ENCODE data around the gene FLYWCH1. TPM values are rescaled to one million over a fixed set of nuclear protein-coding genes. Genes with fewer than 3 reads are reported as not detected.
"Not testable (repeated sequence)": the region's sequence is repeated elsewhere in the genome, so short reads cannot be mapped to it uniquely, and the experiment has no call there.

The FLYWCH1 gene
- total and polyA plus RNA-seq, 4 donors, result 17.5 to 55.9 (median 37.1) TPM

DNA sequence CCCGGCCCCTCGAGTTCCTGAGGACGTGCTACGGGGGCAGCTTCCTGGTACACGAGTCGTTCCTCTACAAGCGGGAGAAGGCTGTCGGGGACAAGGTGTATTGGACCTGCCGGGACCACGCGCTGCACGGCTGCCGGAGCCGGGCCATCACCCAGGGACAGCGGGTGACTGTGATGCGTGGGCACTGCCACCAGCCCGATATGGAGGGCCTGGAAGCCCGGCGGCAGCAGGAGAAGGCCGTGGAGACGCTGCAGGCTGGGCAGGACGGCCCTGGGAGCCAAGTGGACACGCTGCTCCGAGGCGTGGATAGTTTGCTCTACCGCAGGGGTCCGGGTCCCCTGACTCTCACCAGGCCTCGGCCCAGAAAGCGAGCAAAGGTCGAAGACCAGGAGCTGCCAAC, 21.4 kb downstream of the FLYWCH1 start:
- 96% methylated on average over 30 of the region's 30 CpGs for WGBS (ENCODE audit: insufficient coverage)
- Histone ChIP-seq H3K4me3 (ENCODE audit: low read depth, low read length) (no peak overlapping the region), H3K36me3 (ENCODE audit: control insufficient read depth, insufficient read depth, low read length) (peaks cover 94% of the 10 kb centered on the region)

DNA sequence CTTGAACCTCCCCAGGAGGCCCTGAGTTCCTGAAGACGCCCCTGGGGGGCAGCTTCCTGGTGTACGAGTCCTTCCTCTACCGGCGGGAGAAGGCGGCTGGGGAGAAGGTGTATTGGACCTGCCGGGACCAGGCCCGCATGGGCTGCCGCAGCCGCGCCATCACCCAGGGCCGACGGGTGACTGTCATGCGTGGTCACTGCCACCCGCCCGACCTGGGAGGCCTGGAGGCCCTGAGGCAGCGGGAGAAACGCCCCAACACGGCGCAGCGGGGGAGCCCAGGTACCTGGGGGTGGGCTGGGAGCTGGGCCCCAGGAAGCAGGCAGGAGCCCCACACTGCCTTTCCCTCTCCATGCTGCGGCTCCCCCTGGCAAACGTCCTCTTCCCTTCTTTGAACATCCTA, 22.0 kb downstream of the FLYWCH1 start:
- 92% methylated on average over 17 of the region's 22 CpGs for WGBS (ENCODE audit: insufficient coverage)
- H3K36me3 ChIP-seq (ENCODE audit: control insufficient read depth, insufficient read depth, low read length), result peaks cover 96% of the 10 kb centered on the region
- no peak overlapping the region for H3K27ac ChIP-seq (ENCODE audit: low read depth, low read length)
- H3K4me3 ChIP-seq (ENCODE audit: low read depth, low read length), result no peak overlapping the region
- H3K27me3 ChIP-seq (ENCODE audit: control insufficient read depth, insufficient read depth, low read length), result no peaks in the 10 kb centered on the region
- DNase-seq (ENCODE audit: low read depth in 4 of 6, low spot score in 6 of 6), result no peak
- no peaks in the 10 kb centered on the region for H3K9me3 ChIP-seq (ENCODE audit: control insufficient read depth, insufficient read depth, low read length)
- H3K4me1 ChIP-seq (ENCODE audit: control insufficient read depth, insufficient read depth, low read length), result no peaks in the 10 kb centered on the region

More for the DNA sequence above, 21.4 kb downstream of the FLYWCH1 start:
- no peaks in the 10 kb centered on the region for H3K27me3 ChIP-seq (ENCODE audit: control insufficient read depth, insufficient read depth, low read length)
- DNase-seq (ENCODE audit: low read depth in 4 of 6, low spot score in 6 of 6), result no peak
- H3K9me3 ChIP-seq (ENCODE audit: control insufficient read depth, insufficient read depth, low read length), result no peaks in the 10 kb centered on the region
- H3K4me1 ChIP-seq (ENCODE audit: control insufficient read depth, insufficient read depth, low read length), result no peaks in the 10 kb centered on the region
- no peak overlapping the region for H3K27ac ChIP-seq (ENCODE audit: low read depth, low read length)

DNA sequence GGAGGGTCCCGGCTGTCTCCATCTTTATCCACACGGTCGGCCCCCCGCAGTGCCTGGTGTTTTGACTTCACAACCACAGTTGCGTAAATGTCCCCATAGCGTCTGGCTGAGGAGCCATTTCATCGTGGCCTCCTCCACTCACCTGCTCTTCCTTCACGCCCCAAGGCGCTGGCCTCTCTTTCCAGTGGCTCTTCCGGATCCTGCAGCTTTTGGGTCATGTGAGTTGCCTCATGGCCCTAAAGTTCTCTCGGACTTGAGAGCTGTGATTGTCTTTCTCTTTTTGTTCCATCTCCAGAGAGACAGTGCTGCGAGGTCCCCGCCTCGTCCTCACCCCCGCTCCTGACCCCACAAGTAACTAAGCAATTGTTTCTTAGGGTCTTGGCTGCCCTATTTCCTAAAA, 22.7 kb downstream of the FLYWCH1 start:
- 83% methylated on average over 12 of the region's 15 CpGs for WGBS (ENCODE audit: insufficient coverage)
- DNase-seq (ENCODE audit: low read depth in 4 of 6, low spot score in 6 of 6), result no peak
- H3K27ac ChIP-seq (ENCODE audit: low read depth, low read length), result no peak overlapping the region
- H3K9me3 ChIP-seq (ENCODE audit: control insufficient read depth, insufficient read depth, low read length), result no peaks in the 10 kb centered on the region
- H3K4me1 ChIP-seq (ENCODE audit: control insufficient read depth, insufficient read depth, low read length), result no peaks in the 10 kb centered on the region
- no peak overlapping the region for H3K4me3 ChIP-seq (ENCODE audit: low read depth, low read length)
- peaks cover 96% of the 10 kb centered on the region for H3K36me3 ChIP-seq (ENCODE audit: control insufficient read depth, insufficient read depth, low read length)
- no peaks in the 10 kb centered on the region for H3K27me3 ChIP-seq (ENCODE audit: control insufficient read depth, insufficient read depth, low read length)

DNA sequence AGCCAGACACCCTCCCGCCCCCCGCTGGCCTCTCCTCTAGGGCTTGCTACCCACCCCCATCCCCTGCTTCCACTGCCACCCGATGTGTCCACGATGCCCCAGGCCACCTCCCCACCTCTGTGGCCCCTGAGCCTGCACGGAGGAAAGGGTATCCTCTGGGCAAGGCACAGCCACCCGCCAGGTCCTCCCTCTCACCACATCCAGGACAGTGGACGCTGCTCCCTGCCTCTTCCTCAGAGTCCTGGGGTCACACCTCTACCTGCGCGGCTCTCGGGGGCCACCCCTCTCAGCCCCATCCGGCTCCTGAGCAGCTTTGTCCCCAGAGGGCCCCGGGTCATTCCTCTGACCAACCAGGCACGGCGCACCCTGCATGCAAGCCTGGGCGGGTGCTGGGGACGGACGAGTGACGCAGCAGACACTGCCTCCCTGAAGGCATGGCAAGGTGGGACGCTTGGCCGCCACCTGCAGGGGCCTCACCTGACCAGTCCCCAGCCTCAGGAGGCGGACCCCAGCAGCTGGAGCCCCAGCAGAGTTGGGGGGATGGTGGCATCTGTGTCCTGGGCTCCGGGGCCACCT, 24.8 kb downstream of the FLYWCH1 start:
- no peaks in the 10 kb centered on the region for H3K9me3 ChIP-seq (ENCODE audit: control insufficient read depth, insufficient read depth, low read length)
- no peak overlapping the region for H3K4me3 ChIP-seq (ENCODE audit: low read depth, low read length)
- H3K27me3 ChIP-seq (ENCODE audit: control insufficient read depth, insufficient read depth, low read length), result no peaks in the 10 kb centered on the region
- no peak overlapping the region for H3K27ac ChIP-seq (ENCODE audit: low read depth, low read length)
- WGBS (ENCODE audit: insufficient coverage), result 86% methylated on average over 21 of the region's 22 CpGs
- no peaks in the 10 kb centered on the region for H3K4me1 ChIP-seq (ENCODE audit: control insufficient read depth, insufficient read depth, low read length)
- no peak for DNase-seq (ENCODE audit: low read depth in 4 of 6, low spot score in 6 of 6)
- peaks cover 95% of the 10 kb centered on the region for H3K36me3 ChIP-seq (ENCODE audit: control insufficient read depth, insufficient read depth, low read length)

DNA sequence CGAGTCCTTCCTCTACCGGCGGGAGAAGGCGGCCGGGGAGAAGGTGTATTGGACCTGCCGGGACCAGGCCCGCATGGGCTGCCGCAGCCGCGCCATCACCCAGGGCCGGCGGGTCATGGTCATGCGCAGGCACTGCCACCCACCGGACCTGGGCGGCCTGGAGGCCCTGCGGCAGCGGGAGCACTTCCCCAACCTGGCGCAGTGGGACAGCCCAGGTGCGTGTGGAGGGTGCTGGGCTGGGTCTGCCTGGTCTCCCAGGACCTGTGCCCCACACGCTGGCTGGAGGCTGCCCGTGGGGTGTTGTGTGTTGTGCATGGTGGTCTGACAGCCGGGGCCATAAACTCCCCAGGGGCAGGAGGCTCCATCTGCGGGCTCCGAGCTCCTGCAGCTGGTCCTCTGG, 25.4 kb downstream of the FLYWCH1 start:
- Histone ChIP-seq H3K27ac (ENCODE audit: low read depth, low read length) (no peak overlapping the region), H3K27me3 (ENCODE audit: control insufficient read depth, insufficient read depth, low read length) (no peaks in the 10 kb centered on the region), H3K4me3 (ENCODE audit: low read depth, low read length) (no peak overlapping the region), H3K4me1 (ENCODE audit: control insufficient read depth, insufficient read depth, low read length) (no peaks in the 10 kb centered on the region), H3K9me3 (ENCODE audit: control insufficient read depth, insufficient read depth, low read length) (no peaks in the 10 kb centered on the region), H3K36me3 (ENCODE audit: control insufficient read depth, insufficient read depth, low read length) (peaks cover 92% of the 10 kb centered on the region)
- no peak for DNase-seq (ENCODE audit: low read depth in 4 of 6, low spot score in 6 of 6)
- 89% methylated on average over 24 of the region's 24 CpGs for WGBS (ENCODE audit: insufficient coverage)

DNA sequence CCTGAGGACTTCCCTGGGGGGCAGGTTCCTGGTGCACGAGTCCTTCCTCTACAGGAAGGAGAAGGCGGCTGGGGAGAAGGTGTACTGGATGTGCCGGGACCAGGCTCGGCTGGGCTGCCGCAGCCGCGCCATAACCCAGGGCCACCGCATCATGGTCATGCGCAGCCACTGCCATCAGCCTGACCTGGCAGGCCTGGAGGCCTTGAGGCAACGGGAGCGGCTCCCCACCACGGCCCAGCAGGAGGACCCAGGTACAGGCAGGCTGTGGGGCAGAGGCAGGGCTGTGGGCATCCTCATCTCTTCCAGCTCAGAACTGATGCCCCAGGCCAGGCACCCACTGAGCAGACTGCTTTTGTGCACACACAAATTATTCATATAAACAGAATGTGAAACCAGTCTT, 26.5 kb downstream of the FLYWCH1 start:
- WGBS (ENCODE audit: insufficient coverage), result 95% methylated on average over 9 of the region's 12 CpGs
- no peaks in the 10 kb centered on the region for H3K27me3 ChIP-seq (ENCODE audit: control insufficient read depth, insufficient read depth, low read length)
- H3K4me3 ChIP-seq (ENCODE audit: low read depth, low read length), result no peak overlapping the region
- no peak overlapping the region for H3K27ac ChIP-seq (ENCODE audit: low read depth, low read length)
- DNase-seq (ENCODE audit: low read depth in 4 of 6, low spot score in 6 of 6), result no peak
- no peaks in the 10 kb centered on the region for H3K4me1 ChIP-seq (ENCODE audit: control insufficient read depth, insufficient read depth, low read length)
- H3K36me3 ChIP-seq (ENCODE audit: control insufficient read depth, insufficient read depth, low read length), result peaks cover 89% of the 10 kb centered on the region
- no peaks in the 10 kb centered on the region for H3K9me3 ChIP-seq (ENCODE audit: control insufficient read depth, insufficient read depth, low read length)

DNA sequence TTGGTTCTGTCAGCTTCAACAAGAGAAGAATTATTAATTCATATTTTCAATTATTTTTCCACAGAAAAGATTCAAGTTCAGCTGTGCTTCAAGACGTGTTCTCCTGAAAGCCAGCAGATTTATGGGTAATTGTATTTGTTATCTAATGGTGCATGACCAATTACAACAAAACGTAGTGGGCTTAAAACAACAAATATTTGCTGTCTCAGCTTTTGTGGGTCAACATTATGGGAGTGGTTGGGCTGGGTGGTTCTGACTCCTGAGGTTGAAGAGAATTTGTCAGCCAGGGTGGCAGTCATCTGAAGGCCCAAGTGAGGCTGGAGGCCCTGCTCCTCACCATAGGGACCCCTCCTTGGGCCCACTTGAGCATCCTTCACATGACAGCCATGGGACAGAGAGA, 28.2 kb downstream of the FLYWCH1 start:
- Histone ChIP-seq H3K27me3 (ENCODE audit: control insufficient read depth, insufficient read depth, low read length) (no peaks in the 10 kb centered on the region), H3K9me3 (ENCODE audit: control insufficient read depth, insufficient read depth, low read length) (no peaks in the 10 kb centered on the region), H3K4me1 (ENCODE audit: control insufficient read depth, insufficient read depth, low read length) (no peaks in the 10 kb centered on the region), H3K36me3 (ENCODE audit: control insufficient read depth, insufficient read depth, low read length) (peaks cover 83% of the 10 kb centered on the region), H3K4me3 (ENCODE audit: low read depth, low read length) (no peak overlapping the region), H3K27ac (ENCODE audit: low read depth, low read length) (no peak overlapping the region)
- no CpG with 5 or more reads among the region's 2 CpGs for WGBS (ENCODE audit: insufficient coverage)
- no peak for DNase-seq (ENCODE audit: low read depth in 4 of 6, low spot score in 6 of 6)

DNA sequence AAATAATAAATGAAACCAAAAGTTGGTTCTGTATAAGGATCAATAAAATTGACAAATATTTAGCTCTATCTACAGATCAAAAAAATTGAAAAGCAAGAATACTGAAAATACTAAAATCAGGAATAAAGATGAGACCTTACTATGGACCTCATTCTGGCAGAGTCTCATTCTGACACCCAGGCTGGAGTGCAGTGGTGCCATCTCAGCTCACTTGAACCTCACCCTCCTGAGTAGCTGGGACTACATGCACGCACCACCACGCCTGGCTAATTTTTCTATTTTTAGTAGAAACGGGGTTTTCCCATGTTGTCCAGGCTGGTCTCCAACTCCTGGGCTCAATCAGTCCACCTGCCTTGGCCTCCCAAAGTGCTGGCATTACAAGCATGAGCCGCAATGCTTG, 30.3 kb downstream of the FLYWCH1 start:
- peaks cover 66% of the 10 kb centered on the region for H3K36me3 ChIP-seq (ENCODE audit: control insufficient read depth, insufficient read depth, low read length)
- no peak for DNase-seq (ENCODE audit: low read depth in 4 of 6, low spot score in 6 of 6)
- H3K4me3 ChIP-seq (ENCODE audit: low read depth, low read length), result no peak overlapping the region
- no peaks in the 10 kb centered on the region for H3K4me1 ChIP-seq (ENCODE audit: control insufficient read depth, insufficient read depth, low read length)
- no peak overlapping the region for H3K27ac ChIP-seq (ENCODE audit: low read depth, low read length)
- no peaks in the 10 kb centered on the region for H3K27me3 ChIP-seq (ENCODE audit: control insufficient read depth, insufficient read depth, low read length)
- H3K9me3 ChIP-seq (ENCODE audit: control insufficient read depth, insufficient read depth, low read length), result no peaks in the 10 kb centered on the region
- WGBS (ENCODE audit: insufficient coverage), result 93% methylated on average over 4 of the region's 4 CpGs

DNA sequence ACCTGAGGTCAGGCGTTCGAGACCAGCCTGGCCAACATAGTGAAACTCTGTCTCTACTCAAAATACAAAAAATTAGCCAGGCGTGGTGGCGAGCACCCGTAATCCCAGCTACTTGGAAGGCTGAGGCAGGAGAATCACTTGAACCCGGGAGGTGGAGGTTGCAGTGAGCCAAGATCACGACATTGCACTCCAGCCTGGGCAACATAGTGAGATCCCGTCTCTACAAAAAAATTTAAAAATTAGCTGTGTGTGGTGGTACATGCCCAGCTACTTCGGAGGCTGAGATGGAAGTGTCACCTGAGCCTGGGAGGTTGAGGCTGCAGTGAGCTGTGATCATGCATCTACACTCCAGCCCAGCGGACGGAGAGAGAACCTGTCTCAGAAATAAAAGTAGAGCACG, 32.0 kb downstream of the FLYWCH1 start:
- peaks cover 61% of the 10 kb centered on the region for H3K36me3 ChIP-seq (ENCODE audit: control insufficient read depth, insufficient read depth, low read length)
- not testable (repeated sequence) for H3K4me3 ChIP-seq (ENCODE audit: low read depth, low read length)

DNA sequence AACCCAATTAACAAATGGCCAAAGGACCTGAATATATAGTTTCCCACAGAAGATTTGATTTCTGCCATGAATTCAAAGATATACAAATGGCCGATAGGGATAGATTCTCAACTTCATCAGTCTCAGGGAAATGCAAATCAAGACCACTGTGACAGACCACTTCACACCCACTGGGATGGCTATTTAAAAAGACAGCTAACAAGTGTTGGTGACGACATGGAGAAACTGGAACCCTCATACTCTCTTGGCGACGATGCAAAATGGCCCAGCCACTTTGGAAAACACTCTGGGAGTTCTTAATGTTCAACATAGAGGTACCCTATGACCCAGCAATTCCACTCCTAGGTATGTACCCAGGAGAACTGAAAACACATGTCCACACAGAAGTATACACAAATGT, 34.9 kb downstream of the FLYWCH1 start:
- H3K27ac ChIP-seq (ENCODE audit: low read depth, low read length), result no peak overlapping the region
- DNase-seq (ENCODE audit: low read depth in 4 of 6, low spot score in 6 of 6), result no peak
- no peaks in the 10 kb centered on the region for H3K4me1 ChIP-seq (ENCODE audit: control insufficient read depth, insufficient read depth, low read length)
- no peak overlapping the region for H3K4me3 ChIP-seq (ENCODE audit: low read depth, low read length)
- 93% methylated on average over 3 of the region's 4 CpGs for WGBS (ENCODE audit: insufficient coverage)
- peaks cover 62% of the 10 kb centered on the region for H3K36me3 ChIP-seq (ENCODE audit: control insufficient read depth, insufficient read depth, low read length)
- no peaks in the 10 kb centered on the region for H3K27me3 ChIP-seq (ENCODE audit: control insufficient read depth, insufficient read depth, low read length)
- H3K9me3 ChIP-seq (ENCODE audit: control insufficient read depth, insufficient read depth, low read length), result no peaks in the 10 kb centered on the region

More for the DNA sequence above, 32.0 kb downstream of the FLYWCH1 start:
- not testable (repeated sequence) for H3K4me1 ChIP-seq (ENCODE audit: control insufficient read depth, insufficient read depth, low read length); H3K27ac ChIP-seq (ENCODE audit: low read depth, low read length); H3K27me3 ChIP-seq (ENCODE audit: control insufficient read depth, insufficient read depth, low read length); DNase-seq (ENCODE audit: low read depth in 4 of 6, low spot score in 6 of 6); H3K9me3 ChIP-seq (ENCODE audit: control insufficient read depth, insufficient read depth, low read length)
- WGBS (ENCODE audit: insufficient coverage), result 74% methylated on average over 5 of the region's 12 CpGs
